Stimulated activated CD4-positive, alpha-beta T cell treated with anti-CD3 and anti-CD28 coated beads, Interleukin-15, amount 100 ng/mL, for 24 hours (primary cell): Measurements from ENCODE around the gene ABCC1.
"Not testable (repeated sequence)": the region's sequence is repeated elsewhere in the genome, so short reads cannot be mapped to it uniquely, and the experiment has no call there.

Experiments
- DNase-seq: peaks from one replicate; pipeline ENCODE4 v3.0.0-alpha.2; 2020

The ABCC1 gene

GRCh38 chr16:15970743-15971439 is 21.5 kb downstream of the ABCC1 start:
- DNase-seq: no peak

GRCh38 chr16:15971440-15971815 is 22.0 kb downstream of the ABCC1 start:
- no peak for DNase-seq

- no peak for DNase-seq
Measured at GRCh38 chr16:15972046-15972868, 22.8 kb downstream of the ABCC1 start.

GRCh38 chr16:15973421-15973820 is 24.0 kb downstream of the ABCC1 start:
- DNase-seq: no peak

- DNase-seq: no peak
Measured at GRCh38 chr16:15974057-15974456, 24.6 kb downstream of the ABCC1 start.

- no peak for DNase-seq
Measured at GRCh38 chr16:15975172-15975571, 25.8 kb downstream of the ABCC1 start.

- DNase-seq: no peak
Measured at GRCh38 chr16:15976225-15976812, 26.9 kb downstream of the ABCC1 start.

- no peak for DNase-seq
Measured at GRCh38 chr16:15976929-15977637, 27.7 kb downstream of the ABCC1 start.

GRCh38 chr16:15979801-15980200 is 30.4 kb downstream of the ABCC1 start:
- DNase-seq: no peak

GRCh38 chr16:15980329-15980728 is 30.9 kb downstream of the ABCC1 start:
- DNase-seq: no peak

GRCh38 chr16:15981382-15981781 is 32.0 kb downstream of the ABCC1 start:
- DNase-seq: no peak

GRCh38 chr16:15982194-15982915 is 32.9 kb downstream of the ABCC1 start:
- not testable (repeated sequence) for DNase-seq

GRCh38 chr16:15983898-15984297 is 34.5 kb downstream of the ABCC1 start:
- DNase-seq: no peak

GRCh38 chr16:15985144-15985543 is 35.7 kb downstream of the ABCC1 start:
- DNase-seq: no peak

- DNase-seq: no peak
Measured at GRCh38 chr16:15986261-15986660, 36.8 kb downstream of the ABCC1 start.

- no peak for DNase-seq
Measured at GRCh38 chr16:15988268-15989013, 39.0 kb downstream of the ABCC1 start.

GRCh38 chr16:15990902-15991301 is 41.5 kb downstream of the ABCC1 start:
- no peak for DNase-seq

GRCh38 chr16:15993128-15993527 is 43.7 kb downstream of the ABCC1 start:
- no peak for DNase-seq

GRCh38 chr16:15993541-15993940 is 44.1 kb downstream of the ABCC1 start:
- no peak for DNase-seq

GRCh38 chr16:15993946-15994665 is 44.7 kb downstream of the ABCC1 start:
- no peak for DNase-seq

GRCh38 chr16:15996432-15997109 is 47.2 kb downstream of the ABCC1 start:
- no peak for DNase-seq
